HG03196 (cell line): Measurements from ENCODE around the gene DCAF4.
A peak's percentile ranks its signal among the peaks of the same experiment; 100 is the strongest.

Source experiments
- ATAC-seq: cut with Tn5 transposase; IDR thresholded peaks from one replicate; pipeline ENCODE4 v1.9.1; 2021; ENCODE audit not compliant: unreplicated experiment

Gene DCAF4

GRCh38 chr14:72894623-72895378 lies 31.5 kb upstream of the DCAF4 start:
- ATAC-seq, result no peak

- no peak for ATAC-seq
Measured at GRCh38 chr14:72898448-72898847, 27.8 kb upstream of the DCAF4 start.

- no peak for ATAC-seq
Measured at GRCh38 chr14:72901361-72901760, 24.9 kb upstream of the DCAF4 start.

GRCh38 chr14:72902801-72903530 lies 23.3 kb upstream of the DCAF4 start:
- no peak for ATAC-seq

- no peak for ATAC-seq
Measured at GRCh38 chr14:72903716-72904115, 22.5 kb upstream of the DCAF4 start.

GRCh38 chr14:72904218-72904617 lies 22.0 kb upstream of the DCAF4 start:
- ATAC-seq, result no peak

- no peak for ATAC-seq
Measured at GRCh38 chr14:72904840-72905561, 21.3 kb upstream of the DCAF4 start.

GRCh38 chr14:72906316-72906715 lies 19.9 kb upstream of the DCAF4 start:
- no peak for ATAC-seq

- no peak for ATAC-seq
Measured at GRCh38 chr14:72906879-72907278, 19.4 kb upstream of the DCAF4 start.

- ATAC-seq, result no peak
Measured at GRCh38 chr14:72907886-72908285, 18.4 kb upstream of the DCAF4 start.

- no peak for ATAC-seq
Measured at GRCh38 chr14:72909163-72909562, 17.1 kb upstream of the DCAF4 start.

- no peak for ATAC-seq
Measured at GRCh38 chr14:72913809-72914208, 12.5 kb upstream of the DCAF4 start.

GRCh38 chr14:72916174-72916573 lies 10.1 kb upstream of the DCAF4 start:
- no peak for ATAC-seq

GRCh38 chr14:72917094-72917802 lies 9.0 kb upstream of the DCAF4 start:
- no peak for ATAC-seq

- ATAC-seq, result no peak
Measured at GRCh38 chr14:72920008-72920407, 6.3 kb upstream of the DCAF4 start.

GRCh38 chr14:72921396-72921795 lies 4.9 kb upstream of the DCAF4 start:
- ATAC-seq, result no peak

- ATAC-seq, result no peak
Measured at GRCh38 chr14:72924337-72924736, 1.9 kb upstream of the DCAF4 start.

GRCh38 chr14:72925171-72925759 lies 999 bp upstream of the DCAF4 start:
- no peak for ATAC-seq

- ATAC-seq, result peak; percentile 14
Measured at GRCh38 chr14:72925815-72926291, 411 bp upstream of the DCAF4 start.

- ATAC-seq, result no peak
Measured at GRCh38 chr14:72928872-72929271, 2.6 kb downstream of the DCAF4 start.
